NCI-H510A treated with DMSO at 0.1 percent for 48 hours (cell line): ENCODE data around the gene CPEB2.
A peak's percentile ranks its signal among the peaks of the same experiment; 100 is the strongest.

Source experiments
- DNase-seq: peaks from one replicate; lab custom pipeline; 2025; lab: John Stamatoyannopoulos, UW

The CPEB2 gene

DNA sequence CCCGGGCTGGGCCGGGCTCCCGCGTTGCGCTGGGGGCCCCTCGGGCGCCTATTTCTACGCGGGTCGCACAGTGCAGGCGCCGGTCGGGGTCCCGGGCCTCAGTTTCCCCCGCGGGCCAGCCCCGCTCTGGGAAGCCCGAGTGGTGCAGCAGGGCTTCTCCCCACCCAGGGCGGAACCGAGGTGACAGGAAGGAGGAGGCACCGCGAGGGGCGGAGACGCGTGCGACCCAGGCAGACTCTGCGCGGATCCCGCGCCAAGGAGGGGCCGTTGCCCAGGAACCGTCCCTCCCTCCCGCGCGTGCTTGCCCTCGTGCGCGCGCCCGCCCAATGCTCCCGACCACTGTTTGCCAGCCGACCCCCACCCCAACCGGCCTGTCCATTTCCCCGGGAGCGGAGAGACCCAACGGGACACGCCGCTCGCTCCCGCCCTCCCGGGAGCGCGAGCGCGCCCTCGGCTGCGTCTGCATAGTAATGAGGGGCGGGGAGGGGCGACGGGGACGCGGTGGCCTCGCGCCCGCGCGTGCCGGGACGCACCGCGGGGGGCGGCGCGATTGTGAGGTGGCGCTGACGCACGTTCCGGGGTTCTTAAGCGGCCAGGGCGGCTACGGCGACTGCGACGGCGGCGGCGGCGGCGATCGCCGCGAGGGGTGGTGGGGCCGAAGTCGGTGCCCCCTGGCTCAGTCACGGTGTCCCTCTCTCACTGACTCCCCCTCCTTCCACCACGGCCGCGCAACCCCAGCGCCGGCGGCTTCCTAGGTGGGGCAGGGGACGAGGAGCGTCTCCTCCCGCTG lies at the start of gene CPEB2:
Gene CPEB2 (plus strand): TSS at position 613 of the 790 bp plus-strand sequence. CDS start 193 bp downstream, outside the sequence.
- peak; percentile 67 for DNase-seq

DNA sequence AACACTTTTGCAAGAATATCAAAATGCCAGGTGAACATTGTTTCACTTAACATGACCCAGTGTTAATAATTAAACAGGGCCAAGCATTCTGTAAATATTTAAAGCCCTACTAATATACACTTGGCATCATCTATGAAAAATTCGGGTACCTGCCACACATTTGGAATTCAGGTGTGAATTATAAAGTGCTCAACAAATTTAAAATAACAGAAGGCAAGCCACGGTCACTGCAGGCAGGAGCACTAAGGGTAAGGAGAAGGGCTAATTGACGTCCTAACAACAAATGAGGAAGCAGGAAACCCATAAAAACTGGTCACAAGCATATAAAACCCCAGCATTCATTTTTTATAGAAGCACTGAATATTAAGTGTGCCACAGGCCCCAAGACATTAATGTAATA lies 43.8 kb upstream of the CPEB2 start:
- no peak for DNase-seq

DNA sequence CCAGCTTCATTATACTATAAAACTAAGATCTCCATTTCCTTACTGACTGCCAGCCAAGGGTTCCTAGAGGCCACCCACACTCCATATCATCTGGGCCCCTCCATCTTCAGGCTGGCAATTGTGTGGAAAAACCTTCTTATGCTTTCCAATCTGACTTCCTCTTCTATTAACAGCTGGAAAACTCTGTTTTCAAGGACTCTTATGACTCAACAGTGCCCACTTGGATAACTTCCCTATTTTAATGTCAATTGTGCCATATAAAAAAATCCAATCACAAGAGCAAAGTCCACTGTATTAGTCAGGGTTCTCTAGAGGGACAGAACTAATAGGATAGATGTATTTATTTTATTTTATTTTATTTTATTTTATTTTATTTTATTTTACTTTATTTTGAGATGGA lies 41.0 kb upstream of the CPEB2 start:
- no peak for DNase-seq

DNA sequence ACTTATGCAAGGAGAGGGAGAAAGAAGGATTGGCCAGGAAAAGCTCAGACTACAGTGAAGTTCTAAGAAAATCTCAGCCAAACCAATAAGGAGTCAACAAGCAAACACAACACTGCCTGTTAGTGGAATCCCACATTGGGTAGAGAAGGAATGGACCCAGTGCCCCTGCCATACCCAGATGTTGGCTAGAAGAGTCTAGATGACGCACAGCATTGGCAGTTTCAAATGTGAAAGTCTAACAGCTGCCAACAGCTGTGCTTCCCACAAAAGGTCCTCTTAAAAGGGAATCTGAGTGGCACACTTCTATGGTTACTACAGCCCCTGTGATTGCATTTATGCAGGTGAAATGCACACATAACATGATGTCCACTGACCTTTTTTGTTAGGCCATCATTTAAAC lies 37.2 kb upstream of the CPEB2 start:
- no peak for DNase-seq

DNA sequence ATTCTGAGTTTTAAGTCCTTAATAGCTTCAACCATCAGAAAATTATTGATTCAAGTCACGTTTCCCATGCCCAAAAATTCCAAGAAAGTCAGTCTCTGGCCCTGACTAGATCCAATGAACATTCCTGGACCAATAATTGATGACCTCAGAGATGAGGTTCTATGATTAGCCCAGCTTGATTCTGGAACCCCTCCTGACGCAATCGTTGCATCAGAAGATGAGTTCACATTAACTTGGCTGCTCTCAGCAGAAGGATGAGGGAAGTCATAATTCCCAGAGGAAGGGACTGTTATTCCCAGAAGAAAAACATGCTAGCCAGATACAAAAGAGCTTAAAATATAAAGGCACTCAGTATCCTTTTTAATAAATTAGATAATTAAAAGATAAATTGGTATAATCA lies 34.3 kb upstream of the CPEB2 start:
- DNase-seq = no peak

DNA sequence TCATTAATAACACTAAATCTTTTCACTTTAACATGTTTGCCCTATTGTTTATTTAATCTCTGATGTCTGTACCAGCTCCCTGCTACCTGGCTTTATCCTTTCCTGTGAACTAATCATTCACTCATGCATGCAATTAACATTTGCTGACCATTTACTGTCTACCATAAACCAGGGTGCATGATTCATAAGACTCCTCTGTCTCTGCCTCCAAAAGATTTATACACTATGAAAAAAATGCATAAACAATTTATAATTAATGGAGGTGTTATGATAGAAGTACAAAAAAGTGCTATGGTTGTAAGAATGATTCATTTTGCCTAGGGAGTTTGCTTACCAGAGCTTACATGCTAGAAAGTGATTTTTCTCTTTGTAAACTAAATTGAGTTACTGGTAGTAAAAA lies 24.5 kb upstream of the CPEB2 start:
- no peak for DNase-seq

DNA sequence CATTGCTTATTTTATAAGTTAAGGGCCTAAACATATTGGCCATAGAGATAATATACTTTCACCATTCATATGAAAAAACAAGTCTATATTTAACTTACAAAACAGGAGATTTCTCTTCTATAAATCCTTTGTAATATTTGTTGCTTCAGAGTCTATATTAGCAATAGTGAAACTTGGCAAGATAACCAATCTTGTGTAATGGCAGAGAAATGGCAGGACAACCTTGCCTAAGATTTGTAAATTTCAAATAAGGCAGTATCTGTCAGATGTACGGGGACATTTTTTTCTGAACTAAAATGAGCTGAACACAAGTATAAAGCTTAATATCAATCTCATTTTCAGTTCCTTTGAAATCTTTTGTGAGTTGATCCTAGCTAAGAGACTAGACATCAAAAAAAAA lies 17.8 kb upstream of the CPEB2 start:
- no peak for DNase-seq

DNA sequence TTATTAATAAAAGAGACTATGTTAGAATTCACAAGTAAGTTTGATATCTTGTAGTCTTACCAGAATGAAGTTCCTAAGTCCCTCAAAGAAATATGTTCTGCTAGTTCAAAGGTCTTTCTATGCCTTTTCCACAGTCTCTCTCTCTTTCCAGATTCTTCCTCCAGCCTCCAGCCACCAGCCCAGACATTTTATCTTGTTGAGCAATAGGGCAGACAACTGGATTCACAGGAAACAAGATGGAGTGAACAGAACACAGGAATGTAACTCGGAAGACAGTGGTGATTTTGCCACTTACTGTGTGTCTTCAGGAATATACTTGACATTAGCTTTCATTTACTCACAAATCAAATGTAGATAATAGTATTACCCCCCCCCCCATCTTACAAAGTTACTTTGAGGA lies 17.1 kb upstream of the CPEB2 start:
- no peak for DNase-seq

DNA sequence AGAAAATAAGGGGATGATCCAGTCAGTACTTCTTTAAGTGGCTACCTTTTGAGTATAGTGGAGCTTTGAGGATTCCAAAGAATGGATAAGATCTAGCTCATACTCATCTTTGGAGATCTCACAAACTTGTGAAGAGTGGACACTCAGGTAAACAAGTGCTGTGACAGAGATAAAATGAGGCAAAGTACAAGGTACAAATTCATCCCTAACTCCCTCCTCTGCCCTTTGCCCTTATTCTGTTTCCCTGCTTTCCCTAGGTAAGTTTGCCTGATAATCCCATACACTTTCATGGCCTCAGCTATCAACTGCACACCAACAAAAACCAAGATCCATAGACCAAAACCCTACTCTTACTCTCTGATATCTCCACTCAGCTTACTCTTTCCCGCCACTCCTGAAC lies 16.4 kb upstream of the CPEB2 start:
- DNase-seq = no peak

DNA sequence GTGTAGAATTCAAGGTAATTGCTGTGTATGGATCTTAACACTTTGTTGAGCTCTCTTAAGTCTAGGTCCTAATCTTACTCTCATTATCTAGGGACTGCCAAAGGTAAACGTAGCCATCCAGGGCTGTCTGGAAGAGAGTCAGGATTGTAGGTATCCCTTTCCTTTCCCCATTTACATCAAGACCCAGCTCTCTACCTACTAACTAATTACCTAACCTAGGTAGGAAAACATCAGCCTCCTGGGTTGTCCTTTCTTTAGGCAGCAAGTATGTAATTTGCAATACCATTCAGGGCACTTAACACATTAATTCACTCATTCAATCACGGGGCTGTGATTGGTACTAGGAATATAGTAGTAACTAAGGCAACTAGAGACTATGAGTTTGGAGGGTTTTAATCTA lies 15.2 kb upstream of the CPEB2 start:
- no peak for DNase-seq

DNA sequence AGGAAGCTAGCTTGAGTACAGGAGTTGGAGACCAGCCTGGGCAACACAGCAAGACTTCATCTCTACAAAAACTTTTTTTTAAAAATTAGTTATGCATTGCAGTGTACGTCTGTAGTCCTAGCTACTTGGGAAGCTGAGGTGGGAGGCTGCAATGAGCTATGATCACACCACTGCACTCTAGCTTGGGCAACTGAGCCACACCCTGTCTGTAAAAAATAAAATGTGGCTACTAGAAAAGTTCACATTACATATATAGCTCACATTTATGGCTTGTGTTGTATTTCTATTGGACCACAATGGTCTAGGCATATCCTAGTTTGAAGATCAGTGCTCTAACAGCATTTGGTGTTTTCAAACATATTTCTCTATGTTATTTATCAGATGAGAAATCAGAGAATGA lies 11.8 kb upstream of the CPEB2 start:
- no peak for DNase-seq

DNA sequence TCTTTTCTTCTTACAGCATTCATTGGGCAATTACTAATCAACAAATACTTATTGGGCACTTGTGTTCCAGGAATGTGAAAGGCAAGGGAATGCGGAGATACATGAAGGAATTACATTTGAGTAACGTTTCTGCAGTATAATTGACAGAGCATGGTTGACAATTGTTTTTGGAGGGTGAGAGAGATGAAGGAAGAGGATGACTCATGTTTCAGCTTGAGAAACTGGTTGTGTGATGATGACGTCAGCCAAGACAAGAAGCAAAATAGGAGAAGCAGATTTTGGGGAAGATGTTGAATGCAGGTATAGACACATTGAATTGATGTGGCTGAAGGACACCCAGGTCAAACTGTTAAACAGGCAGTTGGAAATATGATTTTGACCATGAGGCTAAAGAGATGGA lies 8.0 kb upstream of the CPEB2 start:
- DNase-seq = no peak

DNA sequence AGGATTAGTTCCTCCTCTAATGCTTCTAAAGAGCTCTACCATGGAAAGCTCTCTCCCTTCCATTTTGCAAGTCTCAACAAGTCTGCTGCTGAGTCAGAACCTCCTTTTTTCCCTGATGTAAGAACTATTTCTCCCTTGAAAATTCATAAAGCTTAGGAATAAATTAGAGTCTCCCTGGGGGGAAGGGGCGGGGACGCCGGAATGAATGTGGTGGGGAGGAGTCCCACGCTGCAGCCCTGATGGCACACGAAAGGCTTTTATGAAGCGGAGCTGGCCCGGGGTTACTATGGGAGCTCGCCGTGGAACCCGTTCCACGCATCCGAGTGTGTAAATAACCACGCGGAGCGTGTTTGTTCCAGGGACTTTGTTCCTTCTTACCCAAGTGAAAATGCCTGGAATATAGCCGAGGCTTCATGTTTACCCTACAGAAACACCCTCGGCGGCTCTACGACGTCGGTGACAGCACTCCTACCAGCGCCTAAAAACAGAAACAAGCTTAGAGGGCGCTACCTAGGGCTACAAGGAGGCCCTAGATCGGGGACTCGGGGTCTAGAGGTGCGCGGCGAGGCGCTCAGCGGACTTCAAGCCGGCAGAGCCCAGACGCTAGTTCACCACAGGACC lies 923 bp upstream of the CPEB2 start:
- peak; percentile 19 for DNase-seq

DNA sequence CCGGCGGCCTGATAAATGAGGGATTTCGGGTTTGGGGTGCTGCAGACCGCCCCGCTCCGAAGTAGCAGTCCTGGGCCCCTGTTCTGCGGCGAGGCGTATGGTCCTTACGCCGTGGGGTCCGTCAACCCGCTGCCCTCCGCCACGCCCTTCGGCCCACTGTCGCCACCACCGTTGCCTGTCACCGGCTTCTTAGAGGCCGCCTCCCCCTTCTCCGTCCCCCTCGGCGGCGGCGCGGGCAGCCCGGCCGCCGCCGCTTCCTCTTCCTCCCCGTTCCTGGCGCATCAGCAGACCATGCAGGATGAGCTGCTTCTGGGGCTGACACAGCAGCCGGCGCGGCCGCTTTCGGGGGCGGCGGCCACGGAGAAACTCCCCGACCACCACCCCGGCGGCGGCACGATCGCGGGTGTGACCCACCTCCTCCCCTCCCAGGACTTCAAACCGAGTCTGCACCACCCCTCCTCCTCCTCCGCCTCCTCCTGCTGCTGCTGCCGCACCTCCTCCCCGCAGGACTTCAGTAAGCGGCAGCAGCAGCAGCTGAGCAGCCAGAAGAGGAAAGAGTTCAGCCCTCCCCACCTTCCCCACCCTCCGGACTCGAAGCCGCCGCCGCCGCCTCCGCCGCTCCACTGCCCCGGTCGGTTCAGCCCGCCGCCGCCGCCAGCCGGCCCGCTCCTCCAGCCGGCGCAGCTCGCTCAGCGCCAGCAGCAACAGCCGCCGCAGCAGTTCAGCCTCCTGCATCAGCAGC lies 549 bp downstream of the CPEB2 start:
- peak; percentile 21 for DNase-seq

DNA sequence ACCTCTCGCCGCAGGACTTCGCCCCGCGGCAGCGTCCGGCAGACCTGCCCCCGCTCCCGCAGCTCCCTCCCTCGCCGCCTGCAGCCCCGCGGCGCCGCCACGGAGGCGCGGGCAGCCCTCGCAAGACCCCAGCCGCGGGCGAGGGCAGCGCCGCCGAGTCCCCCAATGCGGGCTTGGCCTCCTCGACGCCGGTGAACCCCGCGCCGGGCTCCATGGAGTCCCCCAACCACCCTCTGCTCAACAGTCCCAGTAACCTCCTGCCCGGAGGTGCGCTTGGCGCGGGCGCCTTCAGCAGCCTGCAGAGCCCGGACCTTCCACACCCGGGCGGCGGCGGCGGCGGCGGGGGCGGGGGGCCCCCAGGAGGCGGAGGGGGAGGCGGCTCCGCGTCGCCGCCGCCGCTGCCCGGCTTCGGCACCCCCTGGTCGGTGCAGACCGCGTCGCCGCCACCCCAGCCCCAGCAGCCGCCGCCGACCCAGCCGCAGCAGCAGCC lies 1.2 kb downstream of the CPEB2 start:
- peak; percentile 1 for DNase-seq

DNA sequence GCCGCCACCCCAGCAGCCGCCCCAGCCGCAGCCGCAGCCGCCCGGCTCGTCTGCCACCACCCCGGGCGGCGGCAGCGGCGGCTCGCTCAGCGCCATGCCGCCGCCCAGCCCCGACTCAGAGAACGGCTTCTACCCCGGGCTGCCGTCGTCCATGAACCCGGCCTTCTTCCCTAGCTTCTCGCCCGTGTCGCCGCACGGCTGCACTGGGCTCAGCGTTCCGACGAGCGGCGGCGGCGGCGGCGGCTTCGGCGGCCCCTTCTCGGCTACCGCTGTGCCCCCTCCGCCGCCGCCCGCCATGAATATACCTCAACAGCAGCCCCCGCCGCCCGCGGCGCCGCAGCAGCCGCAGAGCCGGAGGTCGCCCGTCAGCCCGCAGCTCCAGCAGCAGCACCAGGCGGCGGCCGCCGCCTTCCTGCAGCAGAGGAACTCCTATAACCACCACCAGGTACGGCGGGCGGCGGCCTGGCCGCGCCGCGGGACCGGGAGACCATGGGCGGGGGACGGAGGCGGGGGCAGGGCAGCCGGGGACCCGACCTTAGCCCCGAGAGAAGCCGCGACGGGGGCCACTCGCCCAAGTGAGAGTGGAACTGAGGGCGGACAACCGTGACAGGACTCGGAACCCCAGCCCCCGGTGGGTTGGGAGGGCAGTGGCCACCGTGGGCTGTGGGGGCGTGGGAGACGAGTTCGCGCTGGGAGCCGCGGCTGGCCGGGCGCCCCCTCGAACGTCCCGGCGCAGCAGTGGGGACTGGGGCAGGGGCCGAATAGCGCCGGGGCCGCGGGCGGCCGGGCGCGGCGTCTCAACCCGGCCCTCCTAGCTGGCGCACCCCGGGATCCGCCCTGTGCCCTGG lies 1.8 kb downstream of the CPEB2 start:
- DNase-seq = no peak

DNA sequence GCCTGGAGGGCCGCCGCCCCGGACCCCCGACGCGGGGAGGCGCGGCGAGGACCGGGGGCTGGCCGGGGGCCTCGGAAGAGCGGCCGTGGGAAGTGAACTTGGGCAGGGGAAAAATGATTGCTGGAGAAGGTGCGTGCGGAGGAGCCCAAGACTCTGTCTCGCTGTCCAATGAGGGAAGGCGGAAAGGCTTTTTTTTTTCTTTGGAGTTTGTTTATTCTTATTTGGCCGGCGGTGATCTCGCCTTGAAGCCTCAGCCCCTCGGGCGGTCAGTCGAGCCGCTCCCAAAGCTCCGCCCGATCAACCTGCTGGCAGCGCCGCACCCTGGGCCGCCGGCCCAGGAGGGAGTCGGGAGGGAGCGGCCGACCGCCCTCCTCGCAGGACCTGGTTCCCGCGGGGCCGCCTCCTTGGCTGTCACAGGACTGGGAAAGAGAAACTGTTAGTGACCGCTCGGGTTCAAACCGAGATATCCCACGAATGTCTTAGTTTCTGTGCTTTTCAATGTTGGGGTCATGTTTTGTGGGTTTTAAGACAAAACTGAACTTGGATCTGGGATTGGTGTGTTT lies 2.5 kb downstream of the CPEB2 start:
- DNase-seq = peak; percentile 3

DNA sequence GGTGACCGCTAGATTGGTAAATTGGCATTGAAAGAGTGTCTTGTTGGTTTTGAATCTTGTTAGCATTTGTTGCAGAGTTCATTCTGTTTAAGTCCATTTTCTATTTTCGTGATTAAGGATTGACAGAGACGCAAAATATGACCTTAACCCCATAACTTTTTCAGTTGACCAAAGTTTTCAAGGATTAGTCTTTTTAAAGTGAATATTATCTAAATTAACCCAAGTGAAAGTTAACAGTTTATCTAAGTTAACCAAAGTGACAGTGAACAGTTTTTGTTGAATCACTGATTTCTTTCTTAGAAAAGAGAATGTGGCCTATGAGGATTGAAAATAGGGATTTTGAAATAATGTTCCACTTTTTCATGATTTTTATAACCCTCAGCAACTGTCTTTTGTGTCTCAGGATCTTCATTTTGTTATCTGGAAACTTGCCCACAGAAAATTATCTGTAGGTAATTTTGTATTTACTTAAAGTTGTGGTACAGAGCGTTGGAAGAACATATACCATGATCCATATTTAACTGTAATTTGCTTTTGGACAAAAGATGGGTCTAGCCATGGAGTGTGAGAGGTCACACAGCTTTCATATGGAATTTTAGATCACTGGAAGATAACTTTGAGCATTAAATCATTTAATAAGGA lies 3.3 kb downstream of the CPEB2 start:
- no peak for DNase-seq

DNA sequence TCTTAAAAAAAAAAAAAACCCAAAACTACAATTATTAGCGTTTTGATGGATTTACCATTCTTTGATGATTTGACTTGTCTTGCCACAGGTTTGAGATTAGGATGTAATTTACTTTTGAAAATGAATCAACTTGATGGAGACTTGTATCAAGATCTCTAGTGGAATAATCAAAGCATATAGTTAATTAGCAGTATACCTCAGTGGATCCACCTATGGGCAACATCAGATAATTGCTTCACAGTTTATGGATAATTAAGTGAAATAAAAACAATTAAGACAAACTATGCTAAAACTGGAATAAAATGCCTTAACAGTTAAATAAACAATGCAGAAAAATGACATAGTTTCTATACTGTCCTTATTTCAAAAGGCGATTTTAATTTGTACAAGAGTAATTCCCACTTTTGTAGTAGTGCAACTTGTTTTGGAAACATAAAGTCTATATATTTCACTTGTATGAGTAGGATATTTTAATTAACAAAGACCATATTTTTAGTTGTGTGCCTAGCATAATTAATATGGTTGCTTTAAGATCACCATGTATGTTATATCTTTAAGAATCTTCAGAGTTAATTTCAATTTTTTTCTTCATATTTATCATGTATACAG lies 4.2 kb downstream of the CPEB2 start:
- DNase-seq = peak; percentile 2

DNA sequence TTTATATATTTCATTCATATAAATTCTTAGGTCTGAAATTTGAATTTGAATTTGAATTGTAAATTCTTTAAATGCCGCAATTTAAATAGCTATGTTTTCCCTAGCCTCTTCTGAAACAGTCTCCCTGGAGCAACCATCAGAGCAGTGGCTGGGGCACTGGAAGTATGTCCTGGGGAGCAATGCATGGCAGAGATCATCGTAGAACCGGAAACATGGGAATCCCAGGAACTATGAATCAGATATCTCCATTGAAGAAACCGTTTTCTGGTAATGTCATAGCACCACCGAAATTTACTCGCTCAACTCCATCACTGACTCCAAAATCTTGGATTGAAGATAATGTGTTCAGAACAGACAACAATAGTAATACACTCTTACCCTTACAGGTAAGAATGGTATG lies 4.9 kb downstream of the CPEB2 start:
- DNase-seq = no peak
